ENCODE results near the gene DESI1. TPM values are rescaled to one million over a fixed set of nuclear protein-coding genes. Genes with fewer than 3 reads are reported as not detected.

DESI1 gene
- total RNA-seq, 1 experiment from 2014 or later, result 30.2 TPM

DNA sequence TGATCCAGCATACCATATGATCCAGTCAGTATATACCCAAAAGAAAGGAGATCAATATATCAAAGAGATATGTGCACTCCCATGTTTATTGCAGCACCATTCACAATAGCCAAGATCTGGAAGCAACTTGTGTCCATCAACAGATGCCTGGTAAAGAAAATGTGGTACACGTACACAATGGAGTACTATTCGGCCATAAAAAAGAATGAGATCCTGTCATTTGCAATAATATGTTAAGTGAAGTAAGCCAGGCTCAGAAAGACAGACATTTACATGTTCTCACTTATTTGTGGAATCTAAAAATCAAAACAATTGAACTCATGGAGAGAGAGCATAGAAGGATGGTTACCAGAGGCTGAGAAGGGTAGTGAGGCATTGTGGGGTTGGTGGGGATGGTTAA is 40.9 kb upstream of the DESI1 start:
- H2AFZ ChIP-seq (ENCODE audit: low read length), result no peak overlapping the region
- H3K9me3 Mint-ChIP-seq, result no peaks in the 10 kb centered on the region
- no peaks in the 10 kb centered on the region for H3K9me3 ChIP-seq (ENCODE audit: control insufficient read depth, low read depth, low read length)
- H3K79me1 ChIP-seq (ENCODE audit: insufficient read depth, low read depth, low read length, poor library complexity, severe bottlenecking), result no peaks in the 10 kb centered on the region
- H4K91ac ChIP-seq (ENCODE audit: insufficient read length, low read depth, low read length), result no peak overlapping the region
- H3K27me3 Mint-ChIP-seq (ENCODE audit: low read depth), result no peaks in the 10 kb centered on the region
- no peak overlapping the region for H3K4ac ChIP-seq (ENCODE audit: low read depth, low read length)
- H3K27ac Mint-ChIP-seq, result no peak overlapping the region
- no CpG with 5 or more reads among the region's 2 CpGs for WGBS (ENCODE audit: extremely low coverage, insufficient read length, low lambda C conversion rate)
- H3K9ac ChIP-seq (ENCODE audit: extremely low read depth, insufficient read length, low read length), result no peak overlapping the region
- H3K36me3 Mint-ChIP-seq (ENCODE audit: insufficient read depth in 1 of 3, low read depth in 3 of 3), result peaks cover 38 to 81% (median 68%) of the 10 kb centered on the region in 3 experiments
- no peaks in the 10 kb centered on the region for H3K79me2 ChIP-seq (ENCODE audit: insufficient read depth, low read length)
- no peak overlapping the region for H3K56ac ChIP-seq (ENCODE audit: insufficient read length, low read depth, low read length)
- no peak overlapping the region for H3K23ac ChIP-seq (ENCODE audit: insufficient read length, low read depth, low read length)
- no peak for TF ChIP-seq CTCF (conservative IDR thresholded peaks at IDR 0.05)
- H2BK20ac ChIP-seq (ENCODE audit: low read depth, low read length, poor library complexity, severe bottlenecking), result no peak overlapping the region
- no peak overlapping the region for H3K27ac ChIP-seq (ENCODE audit: insufficient read length, low read depth, low read length)
- no peak overlapping the region for H2BK15ac ChIP-seq (ENCODE audit: low read depth, low read length)
- DNase-seq, result no peak
- H2BK5ac ChIP-seq (ENCODE audit: insufficient read length, low read length), result no peak overlapping the region
- no peaks in the 10 kb centered on the region for H3K23me2 ChIP-seq (ENCODE audit: insufficient read length, low read depth, low read length, poor library complexity, severe bottlenecking)
- no peak overlapping the region for H3K18ac ChIP-seq (ENCODE audit: insufficient read length, low read depth, low read length)
- H3T11ph ChIP-seq (ENCODE audit: low read length), result no peak overlapping the region
- no peak overlapping the region for H2BK120ac ChIP-seq (ENCODE audit: low read depth, low read length, poor library complexity, severe bottlenecking)
- H3K4me2 ChIP-seq (ENCODE audit: insufficient read depth, insufficient read length, low read length), result no peak overlapping the region
- no peaks in the 10 kb centered on the region for H3K27me3 ChIP-seq (ENCODE audit: insufficient read depth, low read length)
- no peak overlapping the region for H4K5ac ChIP-seq (ENCODE audit: insufficient read length, low read depth, low read length)
- H3K4me1 Mint-ChIP-seq, result no peaks in the 10 kb centered on the region; a peak in 1 of 4 replicates
- no peak overlapping the region for H2AK5ac ChIP-seq (ENCODE audit: insufficient read length, low read length)
- peaks cover 3% of the 10 kb centered on the region for H4K20me1 ChIP-seq (ENCODE audit: control insufficient read depth, insufficient read depth, insufficient read length)
- H3K4me1 ChIP-seq (ENCODE audit: insufficient read depth, low read length), result no peaks in the 10 kb centered on the region
- H2BK12ac ChIP-seq (ENCODE audit: insufficient read length, low read depth, low read length), result no peak overlapping the region
- H3K4me3 Mint-ChIP-seq, result no peak overlapping the region
- H3K14ac ChIP-seq (ENCODE audit: insufficient read depth, low read length), result no peak overlapping the region
- H4K8ac ChIP-seq (replicated peaks; ENCODE audit: insufficient read length, low read depth, low read length), result no peak overlapping the region

Data from H9 (cell line).